ENCODE results near the gene CRKL. TPM values are rescaled to one million over a fixed set of nuclear protein-coding genes. Genes with fewer than 3 reads are reported as not detected.

The CRKL gene
- total RNA-seq, 1 experiment from 2014 or later = 87.7 TPM

- Histone ChIP-seq H3K9me2 (ENCODE audit: insufficient read depth) (no peaks in the 10 kb centered on the region), H3K79me2 (ENCODE audit: insufficient read depth, low read length) (peaks cover 61% of the 10 kb centered on the region), H2AFZ (ENCODE audit: low read depth, low read length, poor library complexity, severe bottlenecking) (no peak overlapping the region), H3K27me3 (ENCODE audit: insufficient read depth, low read length) (no peaks in the 10 kb centered on the region), H3K9ac (ENCODE audit: low read length) (no peak overlapping the region), H3K4me1 (ENCODE audit: control insufficient read depth in 1 of 2, insufficient read depth in 2 of 2, low read length in 2 of 2) (peaks cover 15 to 41% of the 10 kb centered on the region in 2 experiments), H4K20me1 (ENCODE audit: insufficient read depth) (peaks cover 9% of the 10 kb centered on the region; the same call in 1 of the 2 replicates), H3K9me3 (ENCODE audit: control insufficient read depth in 1 of 2, insufficient read depth in 1 of 2, low read depth in 1 of 2, low read length in 2 of 2) (no peaks in the 10 kb centered on the region), H3K4me3 (replicated peaks in 1 of 2; ENCODE audit: low read depth in 1 of 2, low read length in 2 of 2) (no peak overlapping the region), H3K36me3 (ENCODE audit: control insufficient read depth in 1 of 2, insufficient read depth in 2 of 2, low read length in 2 of 2) (peaks cover 25 to 38% of the 10 kb centered on the region in 2 experiments; a peak in 3 of 4 replicates), H3K27ac (ENCODE audit: low read depth, low read length) (no peak overlapping the region), H3K4me2 (ENCODE audit: low read length) (no peak overlapping the region)
- no peak for TF ChIP-seq EZH2phosphoT487 (IDR thresholded peaks at IDR 0.05; ENCODE audit: borderline replicate concordance)
- no peak for TF ChIP-seq EZH2 (IDR thresholded peaks at IDR 0.05)
- no peak for TF ChIP-seq ZNF274 (IDR thresholded peaks at IDR 0.05; ENCODE audit: low read depth, low read length)
- TF ChIP-seq SRF (IDR thresholded peaks at IDR 0.05; ENCODE audit: low read depth) = no peak
- no peak for TF ChIP-seq POLR2AphosphoS5 (IDR thresholded peaks at IDR 0.05; ENCODE audit: low read depth, low read length)
- no peak for TF ChIP-seq REST (IDR thresholded peaks at IDR 0.05; ENCODE audit: low read depth)
- no peak for TF ChIP-seq RAD21 (IDR thresholded peaks at IDR 0.05; ENCODE audit: low read depth)
- ChIA-PET RAD21 (ENCODE audit: low non-redundant PET in 1 of 2, low total read pairs in 2 of 2, uncharacterized antibody in 2 of 2, unreplicated experiment in 2 of 2) (no interaction called here), POLR2A (no interaction called here), CTCF (interaction anchor here (1.6 to 4.4 kb wide), 2 partner anchors 37 to 69 kb away, joined by 4 to 21 read pairs; partner anchors contain the start of gene CRKL)
- BruUV-seq (replicated peaks) = no TSS peak
- DNase-seq (ENCODE audit: low read depth, low spot score) (no peak), ATAC-seq (no peak)
- intact Hi-C loops (cut with micrococcal nuclease) = no loop called here
Observed at GRCh38 chr22:20953668-20954500, 36.7 kb downstream of the CRKL start.

All from HCT116 (cell line).